Upper lobe of left lung (tissue), 4 donors: ENCODE results near the gene ASCC3.

Experiments used
- EP300 ChIP-seq, 4 donors: sonication (generic); formaldehyde crosslinking; IDR thresholded peaks; one replicate each; pipeline ENCODE4 v1.5.1; 2017; ENCODE audit warnings: antibody characterized with exemption in 4 of 4, control low read depth in 2 of 4
- POLR2A ChIP-seq, 4 donors: fragments of 450-650 bp; IDR thresholded peaks; one replicate each; pipeline ENCODE4 v1.5.1; 2016 to 2017; ENCODE audit warnings: antibody characterized with exemption in 4 of 4, mild to moderate bottlenecking in 2 of 4
- POLR2AphosphoS5 ChIP-seq, 2 donors: sonication (generic); formaldehyde crosslinking; IDR thresholded peaks; one replicate each; pipeline ENCODE4 v1.5.1; 2017; ENCODE audit warnings: antibody characterized with exemption in 2 of 2
- TF ChIP-seq, protein P1 (sequence below), 6 experiments: fragments of 450-650 bp in 4 of 6; fragments of 200-600 bp in 2 of 6; sonication (generic) in 2 of 6; IDR thresholded peaks; one replicate each; pipeline ENCODE4 v1.5.1; 2016 to 2019; ENCODE audit warnings: antibody characterized with exemption in 6 of 6

DNA sequence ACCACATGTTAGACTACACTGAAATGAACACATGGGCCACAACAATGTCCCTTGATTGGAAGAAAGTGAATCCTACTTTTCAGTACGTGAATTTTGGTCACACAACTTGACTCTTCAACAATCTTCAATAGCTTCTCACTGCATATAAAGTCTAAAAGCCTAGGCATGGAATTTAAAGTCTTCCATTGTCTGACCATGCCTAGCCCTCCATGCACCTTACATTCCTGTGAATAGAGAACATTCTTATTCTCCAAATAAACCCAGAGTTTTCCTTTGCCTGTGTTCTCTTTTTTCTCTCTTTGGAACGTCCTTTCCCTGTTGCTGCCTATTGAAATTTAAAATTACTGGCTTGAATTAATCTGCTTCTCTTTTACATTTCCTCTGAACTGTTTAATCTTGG, 207.5 kb downstream of the ASCC3 start:
- TF ChIP-seq POLR2A (IDR thresholded peaks at IDR 0.05): no peak
- TF ChIP-seq, protein P1, sequence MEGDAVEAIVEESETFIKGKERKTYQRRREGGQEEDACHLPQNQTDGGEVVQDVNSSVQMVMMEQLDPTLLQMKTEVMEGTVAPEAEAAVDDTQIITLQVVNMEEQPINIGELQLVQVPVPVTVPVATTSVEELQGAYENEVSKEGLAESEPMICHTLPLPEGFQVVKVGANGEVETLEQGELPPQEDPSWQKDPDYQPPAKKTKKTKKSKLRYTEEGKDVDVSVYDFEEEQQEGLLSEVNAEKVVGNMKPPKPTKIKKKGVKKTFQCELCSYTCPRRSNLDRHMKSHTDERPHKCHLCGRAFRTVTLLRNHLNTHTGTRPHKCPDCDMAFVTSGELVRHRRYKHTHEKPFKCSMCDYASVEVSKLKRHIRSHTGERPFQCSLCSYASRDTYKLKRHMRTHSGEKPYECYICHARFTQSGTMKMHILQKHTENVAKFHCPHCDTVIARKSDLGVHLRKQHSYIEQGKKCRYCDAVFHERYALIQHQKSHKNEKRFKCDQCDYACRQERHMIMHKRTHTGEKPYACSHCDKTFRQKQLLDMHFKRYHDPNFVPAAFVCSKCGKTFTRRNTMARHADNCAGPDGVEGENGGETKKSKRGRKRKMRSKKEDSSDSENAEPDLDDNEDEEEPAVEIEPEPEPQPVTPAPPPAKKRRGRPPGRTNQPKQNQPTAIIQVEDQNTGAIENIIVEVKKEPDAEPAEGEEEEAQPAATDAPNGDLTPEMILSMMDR (IDR thresholded peaks at IDR 0.05): no peak
- no peak for TF ChIP-seq POLR2AphosphoS5 (IDR thresholded peaks at IDR 0.05)
- no peak for TF ChIP-seq EP300 (IDR thresholded peaks at IDR 0.05)
